ENCODE data around the gene ALOXE3.

Gene ALOXE3

GRCh38 chr17:8117980-8118768, at the start of gene ALOXE3:
ALOXE3 (minus strand) TSS chr17:8118514; CDS start chr17:8117990, 524 bp downstream.
- DNase-seq (ENCODE audit: low read depth in 2 of 2), result no peak

- no peak for DNase-seq (ENCODE audit: low read depth in 2 of 2)
These were observed 49.2 kb upstream of the ALOXE3 start for GRCh38 chr17:8167526-8167925.

- DNase-seq (ENCODE audit: low read depth in 2 of 2), result no peak
These were observed 48.4 kb upstream of the ALOXE3 start for GRCh38 chr17:8166731-8167130.

- DNase-seq (ENCODE audit: low read depth in 2 of 2), result no peak
These were observed 46.5 kb upstream of the ALOXE3 start for GRCh38 chr17:8164815-8165131.

- peak; percentile 61 to 79 for DNase-seq (ENCODE audit: low read depth in 2 of 2)
These were observed 45.9 kb upstream of the ALOXE3 start for GRCh38 chr17:8163978-8164814.

GRCh38 chr17:8162997-8163977, 45.0 kb upstream of the ALOXE3 start:
- DNase-seq (ENCODE audit: low read depth in 2 of 2), result no peak

- peak; percentile 65 to 71 for DNase-seq (ENCODE audit: low read depth in 2 of 2)
These were observed 44.1 kb upstream of the ALOXE3 start, which contains the start of gene VAMP2 for GRCh38 chr17:8162233-8162996. VAMP2 (minus strand) TSS chr17:8162948; CDS start chr17:8162879, 69 bp downstream.

GRCh38 chr17:8161289-8162232, 43.2 kb upstream of the ALOXE3 start:
- no peak for DNase-seq (ENCODE audit: low read depth in 2 of 2)

- DNase-seq (ENCODE audit: low read depth in 2 of 2), result no peak
These were observed 42.5 kb upstream of the ALOXE3 start for GRCh38 chr17:8160741-8161221.

GRCh38 chr17:8160224-8160577, 41.9 kb upstream of the ALOXE3 start:
- DNase-seq (ENCODE audit: low read depth in 2 of 2), result no peak

GRCh38 chr17:8159459-8160223, 41.3 kb upstream of the ALOXE3 start:
- DNase-seq (ENCODE audit: low read depth in 2 of 2), result no peak

GRCh38 chr17:8159032-8159400, 40.7 kb upstream of the ALOXE3 start:
- DNase-seq (ENCODE audit: low read depth in 2 of 2), result no peak

GRCh38 chr17:8158267-8159031, 40.1 kb upstream of the ALOXE3 start:
- peak; percentile 63 to 90 for DNase-seq (ENCODE audit: low read depth in 2 of 2)

- peak; percentile 100 for DNase-seq (ENCODE audit: low read depth in 2 of 2)
These were observed 38.1 kb upstream of the ALOXE3 start for GRCh38 chr17:8156246-8156992.

- DNase-seq (ENCODE audit: low read depth in 2 of 2), result no peak
These were observed 37.6 kb upstream of the ALOXE3 start for GRCh38 chr17:8155996-8156245.

- no peak for DNase-seq (ENCODE audit: low read depth in 2 of 2)
These were observed 37.1 kb upstream of the ALOXE3 start for GRCh38 chr17:8155231-8155995.

GRCh38 chr17:8154608-8155155, 36.4 kb upstream of the ALOXE3 start:
- no peak for DNase-seq (ENCODE audit: low read depth in 2 of 2)

Measured in stimulated activated CD4-positive, alpha-beta T cell treated with anti-CD3 and anti-CD28 coated beads, Interleukin-12 subunit alpha, Interleukin-12 subunit beta, amount 100 ng/mL, for 24 hours (primary cell).